Astrocyte of the cerebellum (primary cell): ENCODE measurements around the gene TTC28.
"Not testable (repeated sequence)": the region's sequence is repeated elsewhere in the genome, so short reads cannot be mapped to it uniquely, and the experiment has no call there.

Experiments used
- DNase-seq: peaks from one replicate; pipeline ENCODE4 v3.0.0-alpha.2; 2011; ENCODE audit warnings: low read depth
- H3K4me3 ChIP-seq: 2 replicates; pipeline ENCODE4 v1.5.1; 2011; ENCODE audit warnings: mild to moderate bottlenecking, low read depth, low read length, moderate library complexity
- in situ Hi-C: cut with HindIII; loops from 2 replicates; pipeline ENCODE4 v1.10.0; 2017; ENCODE audit warnings: low sequenced_read_pairs
- TF ChIP-seq, protein P1 (sequence below): IDR thresholded peaks from 2 replicates; pipeline ENCODE4 v1.5.1; 2012; ENCODE audit warnings: low read length, low read depth, moderate library complexity, mild to moderate bottlenecking; ENCODE audit errors: missing control alignments

The TTC28 gene

DNA sequence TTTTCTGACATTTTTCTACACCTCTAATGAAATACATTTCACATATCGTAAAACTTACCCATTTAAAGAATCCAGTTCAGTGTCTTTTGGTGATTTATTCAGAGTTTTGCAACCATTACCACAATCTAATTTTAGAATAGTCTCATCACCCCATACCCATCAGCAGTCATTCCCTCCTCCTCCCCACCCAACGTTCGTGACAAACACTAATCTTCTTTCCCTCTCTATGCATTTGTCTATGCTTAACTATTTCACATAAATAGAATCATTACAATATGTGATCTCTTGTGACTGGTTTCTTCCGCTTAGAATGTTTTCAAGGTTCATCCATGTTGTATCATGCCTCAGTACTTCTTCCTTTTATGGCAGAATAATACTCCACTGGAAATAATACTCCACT, 9.5 kb downstream of the TTC28 start:
- no peak overlapping the region for H3K4me3 ChIP-seq
- TF ChIP-seq, protein P1, sequence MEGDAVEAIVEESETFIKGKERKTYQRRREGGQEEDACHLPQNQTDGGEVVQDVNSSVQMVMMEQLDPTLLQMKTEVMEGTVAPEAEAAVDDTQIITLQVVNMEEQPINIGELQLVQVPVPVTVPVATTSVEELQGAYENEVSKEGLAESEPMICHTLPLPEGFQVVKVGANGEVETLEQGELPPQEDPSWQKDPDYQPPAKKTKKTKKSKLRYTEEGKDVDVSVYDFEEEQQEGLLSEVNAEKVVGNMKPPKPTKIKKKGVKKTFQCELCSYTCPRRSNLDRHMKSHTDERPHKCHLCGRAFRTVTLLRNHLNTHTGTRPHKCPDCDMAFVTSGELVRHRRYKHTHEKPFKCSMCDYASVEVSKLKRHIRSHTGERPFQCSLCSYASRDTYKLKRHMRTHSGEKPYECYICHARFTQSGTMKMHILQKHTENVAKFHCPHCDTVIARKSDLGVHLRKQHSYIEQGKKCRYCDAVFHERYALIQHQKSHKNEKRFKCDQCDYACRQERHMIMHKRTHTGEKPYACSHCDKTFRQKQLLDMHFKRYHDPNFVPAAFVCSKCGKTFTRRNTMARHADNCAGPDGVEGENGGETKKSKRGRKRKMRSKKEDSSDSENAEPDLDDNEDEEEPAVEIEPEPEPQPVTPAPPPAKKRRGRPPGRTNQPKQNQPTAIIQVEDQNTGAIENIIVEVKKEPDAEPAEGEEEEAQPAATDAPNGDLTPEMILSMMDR = no peak
- in situ Hi-C loops = no loop called here
- no peak for DNase-seq

DNA sequence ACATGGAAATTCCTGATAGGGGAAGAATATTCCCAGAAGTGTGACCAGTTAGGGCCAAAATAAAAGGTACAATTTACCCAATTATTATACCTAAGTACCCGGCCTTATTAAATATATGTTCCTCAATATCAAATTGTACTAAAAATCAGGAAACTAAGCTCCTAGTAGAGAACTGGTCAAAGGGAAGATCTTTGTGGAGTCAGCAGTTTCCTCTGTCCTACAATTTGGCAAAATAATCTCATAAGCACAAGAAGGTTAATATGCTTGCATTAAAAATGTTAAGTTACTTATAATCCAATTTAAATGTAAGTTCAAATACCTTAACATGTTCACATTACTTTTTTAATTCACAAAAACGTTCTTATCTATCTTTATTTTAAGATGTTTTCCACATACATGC, 10.3 kb downstream of the TTC28 start:
- TF ChIP-seq, protein P1 = no peak
- no peak overlapping the region for H3K4me3 ChIP-seq
- DNase-seq = no peak
- in situ Hi-C loops = no loop called here

DNA sequence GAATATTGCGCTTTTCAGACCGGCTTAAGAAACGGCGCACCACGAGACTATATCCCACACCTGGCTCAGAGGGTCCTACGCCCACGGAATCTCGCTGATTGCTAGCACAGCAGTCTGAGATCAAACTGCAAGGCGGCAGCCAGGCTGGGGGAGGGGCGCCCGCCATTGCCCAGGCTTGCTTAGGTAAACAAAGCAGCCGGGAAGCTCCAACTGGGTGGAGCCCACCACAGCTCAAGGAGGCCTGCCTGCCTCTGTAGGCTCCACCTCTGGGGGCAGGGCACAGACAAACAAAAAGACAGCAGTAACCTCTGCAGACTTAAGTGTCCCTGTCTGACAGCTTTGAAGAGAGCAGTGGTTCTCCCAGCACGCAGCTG, 16.1 kb downstream of the TTC28 start:
- H3K4me3 ChIP-seq, DNase-seq, in situ Hi-C loops: not testable (repeated sequence)

DNA sequence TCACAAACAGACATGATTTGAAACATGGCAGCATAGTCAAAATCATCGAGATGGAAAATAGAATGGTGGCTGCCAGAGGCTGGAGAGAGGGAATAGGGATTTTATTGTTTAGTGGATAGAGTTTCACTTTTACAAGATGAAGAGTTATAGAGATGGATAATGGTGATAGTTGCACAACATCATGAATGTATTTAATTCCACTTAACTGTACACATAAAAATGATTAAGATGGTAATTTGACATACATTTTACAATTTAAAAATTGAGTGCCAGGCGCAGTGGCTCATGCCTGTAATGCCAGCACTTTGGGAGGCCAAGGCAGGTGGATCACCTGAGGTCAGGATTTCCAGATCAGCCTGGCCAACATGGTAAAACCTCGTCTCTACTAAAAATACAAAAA, 21.2 kb downstream of the TTC28 start:
- DNase-seq = no peak
- TF ChIP-seq, protein P1 = no peak
- in situ Hi-C loops = no loop called here
- no peak overlapping the region for H3K4me3 ChIP-seq

DNA sequence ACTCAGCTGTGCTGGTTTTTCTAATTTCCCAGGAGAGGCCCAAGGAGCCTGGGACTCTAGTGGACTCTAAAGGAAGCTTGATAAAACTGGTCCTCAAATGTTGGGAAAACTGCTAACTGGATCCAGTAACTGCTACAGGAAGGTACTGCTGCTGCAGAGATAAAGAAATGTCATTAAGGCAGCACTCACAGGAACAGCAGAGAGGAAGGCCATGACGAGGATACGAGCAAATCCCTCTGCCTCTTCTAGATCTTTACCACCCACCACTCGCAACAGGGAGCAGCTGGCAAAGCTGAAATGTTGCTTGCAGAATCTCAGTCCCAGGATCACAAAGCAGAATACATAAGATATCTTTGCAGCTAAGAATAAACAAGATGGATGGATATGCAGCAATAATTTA, 23.5 kb downstream of the TTC28 start:
- no peak overlapping the region for H3K4me3 ChIP-seq
- in situ Hi-C loops = no loop called here
- TF ChIP-seq, protein P1 = no peak
- no peak for DNase-seq

DNA sequence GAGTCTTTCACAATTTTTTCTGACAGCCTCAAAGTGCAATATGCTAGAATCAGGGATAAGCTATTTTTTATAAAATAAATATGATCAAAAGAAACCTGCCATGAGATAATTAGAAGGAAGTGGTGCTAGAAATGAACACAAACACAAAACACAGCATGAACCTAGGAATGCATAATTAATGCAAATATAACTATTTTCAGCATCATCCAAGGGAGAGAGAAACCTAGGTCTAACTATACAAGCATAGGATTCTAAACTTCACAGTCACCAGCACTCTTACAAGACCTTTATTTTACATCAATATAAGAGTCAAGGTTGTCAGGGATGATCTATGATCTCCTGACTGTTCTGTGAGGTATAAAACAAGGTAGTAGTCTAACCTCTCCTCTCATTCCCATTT, 29.2 kb downstream of the TTC28 start:
- in situ Hi-C loops = no loop called here
- TF ChIP-seq, protein P1 = no peak
- DNase-seq = no peak

DNA sequence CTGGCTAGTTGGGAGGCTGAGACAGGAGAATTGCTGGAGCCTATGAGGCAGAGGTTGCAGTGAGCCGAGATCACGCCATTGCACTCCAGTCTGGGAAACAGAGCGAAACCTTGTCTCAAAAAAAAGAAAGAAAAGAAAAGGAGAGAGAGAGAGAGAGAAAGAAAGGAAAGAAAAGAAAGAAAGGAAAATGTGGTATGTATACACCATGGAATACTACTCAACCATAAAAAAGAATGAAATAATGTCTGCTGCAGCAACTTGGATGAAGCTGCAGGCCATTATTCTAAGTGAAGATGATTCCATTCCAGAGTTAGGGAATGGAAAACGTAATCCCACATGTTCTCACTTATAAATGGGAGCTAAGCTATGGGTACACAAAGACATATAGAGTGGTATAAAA, 30.8 kb downstream of the TTC28 start:
- in situ Hi-C loops = no loop called here
- no peak for DNase-seq
- no peak overlapping the region for H3K4me3 ChIP-seq
- TF ChIP-seq, protein P1 = no peak

More for the DNA sequence above, 29.2 kb downstream of the TTC28 start:
- no peak overlapping the region for H3K4me3 ChIP-seq
